C4-2B (cell line): ENCODE measurements around the gene IFRD1.

Experiments
- ZFX ChIP-seq: fragments of 450-650 bp; IDR thresholded peaks from 2 replicates; pipeline ENCODE4 v1.6.1; 2017
- TF ChIP-seq, protein P1 (sequence below): fragments of 450-650 bp; conservative IDR thresholded peaks from 2 replicates; pipeline ENCODE4 v1.5.1; 2017; ENCODE audit warnings: mild to moderate bottlenecking

DNA sequence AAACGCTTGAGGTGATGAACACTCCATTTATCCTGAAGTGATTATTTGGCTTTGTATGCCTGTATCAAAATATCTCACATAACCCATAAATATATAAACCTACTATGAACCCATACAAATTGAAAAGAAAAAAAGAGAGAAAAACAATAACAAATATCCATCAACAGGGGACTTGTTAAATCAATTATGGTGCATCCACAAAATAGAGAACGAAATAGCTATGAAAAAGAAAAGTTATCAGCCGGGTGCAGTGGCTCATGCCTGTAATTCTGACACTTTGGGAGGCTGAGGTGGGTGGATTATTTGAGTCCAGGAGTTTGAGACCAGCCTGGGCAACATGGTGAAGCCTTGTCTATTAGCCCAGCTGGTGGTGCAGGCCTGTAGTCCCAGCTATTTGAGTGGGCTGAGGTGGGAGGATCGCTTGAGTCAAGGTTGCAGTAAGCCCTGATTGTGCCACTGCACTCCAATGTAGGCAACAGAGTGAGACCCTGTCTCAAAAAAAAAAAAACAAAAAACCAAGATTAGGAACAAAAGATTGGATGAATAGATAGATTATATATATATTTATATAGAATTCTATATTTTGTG is 30.6 kb upstream of the IFRD1 start:
- TF ChIP-seq, protein P1, sequence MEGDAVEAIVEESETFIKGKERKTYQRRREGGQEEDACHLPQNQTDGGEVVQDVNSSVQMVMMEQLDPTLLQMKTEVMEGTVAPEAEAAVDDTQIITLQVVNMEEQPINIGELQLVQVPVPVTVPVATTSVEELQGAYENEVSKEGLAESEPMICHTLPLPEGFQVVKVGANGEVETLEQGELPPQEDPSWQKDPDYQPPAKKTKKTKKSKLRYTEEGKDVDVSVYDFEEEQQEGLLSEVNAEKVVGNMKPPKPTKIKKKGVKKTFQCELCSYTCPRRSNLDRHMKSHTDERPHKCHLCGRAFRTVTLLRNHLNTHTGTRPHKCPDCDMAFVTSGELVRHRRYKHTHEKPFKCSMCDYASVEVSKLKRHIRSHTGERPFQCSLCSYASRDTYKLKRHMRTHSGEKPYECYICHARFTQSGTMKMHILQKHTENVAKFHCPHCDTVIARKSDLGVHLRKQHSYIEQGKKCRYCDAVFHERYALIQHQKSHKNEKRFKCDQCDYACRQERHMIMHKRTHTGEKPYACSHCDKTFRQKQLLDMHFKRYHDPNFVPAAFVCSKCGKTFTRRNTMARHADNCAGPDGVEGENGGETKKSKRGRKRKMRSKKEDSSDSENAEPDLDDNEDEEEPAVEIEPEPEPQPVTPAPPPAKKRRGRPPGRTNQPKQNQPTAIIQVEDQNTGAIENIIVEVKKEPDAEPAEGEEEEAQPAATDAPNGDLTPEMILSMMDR, result no peak
- no peak for TF ChIP-seq ZFX
